NCI-H2081 treated with DMSO at 0.1 percent for 48 hours (cell line): ENCODE results near the gene HABP4.

Source experiments
- DNase-seq: peaks from one replicate; lab custom pipeline; 2025; lab: John Stamatoyannopoulos, UW

Gene HABP4

GRCh38 chr9:96523374-96523773 lies 73.4 kb downstream of the HABP4 start:
- no peak for DNase-seq

GRCh38 chr9:96524045-96524444 lies 74.1 kb downstream of the HABP4 start:
- no peak for DNase-seq

GRCh38 chr9:96524764-96525163 lies 74.8 kb downstream of the HABP4 start:
- no peak for DNase-seq

- no peak for DNase-seq
Measured at GRCh38 chr9:96532173-96532572, 82.2 kb downstream of the HABP4 start.

- DNase-seq: no peak
Measured at GRCh38 chr9:96540106-96540505, 90.1 kb downstream of the HABP4 start.
